PC-9 (cell line): ENCODE measurements around the gene GGCT. TPM values are rescaled to one million over a fixed set of nuclear protein-coding genes. Genes with fewer than 3 reads are reported as not detected.
A peak's percentile ranks its signal among the peaks of the same experiment; 100 is the strongest.
"Not testable (repeated sequence)": the region's sequence is repeated elsewhere in the genome, so short reads cannot be mapped to it uniquely, and the experiment has no call there.

Experiments used
- BruUV-seq: library from RNA; stranded (reverse); fragments of 400-500 nt; replicated peaks from 2 replicates; lab custom pipeline; 2021; lab: Mats Ljungman, UMichigan
- CTCF ChIA-PET: fragments of 300-600 bp; sonication (Branson Sonifier 250); formaldehyde crosslinking; loops from one replicate; lab custom pipeline; 2022; ENCODE audit warnings: antibody characterized with exemption; lab: Charles Lee
- POLR2A ChIA-PET: fragments of 300-600 bp; sonication (Branson Sonifier 250); formaldehyde crosslinking; loops from one replicate; lab custom pipeline; 2022; ENCODE audit warnings: antibody characterized with exemption; ENCODE audit not compliant: unreplicated experiment; lab: Charles Lee
- DNase-seq, 2 experiments: peaks; one replicate each; pipeline versions ENCODE4 v3.0.0 to v3.0.0-alpha.2; 2015 to 2022; ENCODE audit warnings: mixed read lengths in 1 of 2
- H2AFZ ChIP-seq: fragments of 200-600 bp; sonication (generic); 2 replicates; pipeline ENCODE4 v1.8.1; 2017; ENCODE audit warnings: antibody characterized with exemption
- H3F3A ChIP-seq: fragments of 200-600 bp; sonication (generic); 2 replicates; pipeline ENCODE4 v1.8.1; 2017; ENCODE audit warnings: antibody characterized with exemption, mild to moderate bottlenecking, low read depth; ENCODE audit not compliant: insufficient read depth
- H3K27ac ChIP-seq: fragments of 200-600 bp; sonication (generic); 2 replicates; pipeline ENCODE4 v1.6.1; 2016; ENCODE audit warnings: mixed run types
- H3K27me3 ChIP-seq: fragments of 200-600 bp; sonication (generic); 2 replicates; pipeline ENCODE4 v1.6.1; 2016; ENCODE audit warnings: low read depth, mixed run types; ENCODE audit not compliant: insufficient read depth
- H3K36me3 ChIP-seq: fragments of 200-600 bp; sonication (generic); 2 replicates; pipeline ENCODE4 v1.6.1; 2016; ENCODE audit warnings: low read depth, mixed run types
- H3K4me1 ChIP-seq: fragments of 200-600 bp; sonication (generic); replicated peaks from 2 replicates; pipeline ENCODE4 v1.6.1; 2016; ENCODE audit warnings: mixed run types; ENCODE audit not compliant: insufficient read depth
- H3K4me2 ChIP-seq: fragments of 200-600 bp; sonication (generic); 2 replicates; pipeline ENCODE4 v1.6.1; 2017; ENCODE audit warnings: mixed run types
- H3K4me3 ChIP-seq: fragments of 200-600 bp; sonication (generic); 2 replicates; pipeline ENCODE4 v1.6.1; 2016; ENCODE audit warnings: mixed run types
- H3K79me2 ChIP-seq: fragments of 200-600 bp; sonication (generic); 2 replicates; pipeline ENCODE4 v1.6.1; 2017; ENCODE audit warnings: low read depth, mixed run types
- H3K9me2 ChIP-seq: fragments of 200-600 bp; sonication (generic); 2 replicates; pipeline ENCODE4 v1.8.1; 2017; ENCODE audit warnings: mild to moderate bottlenecking; ENCODE audit not compliant: insufficient read depth
- H3K9me3 ChIP-seq: fragments of 200-600 bp; sonication (generic); 2 replicates; pipeline ENCODE4 v1.8.1; 2016; ENCODE audit warnings: low read depth; ENCODE audit not compliant: insufficient read depth
- H4K20me1 ChIP-seq: fragments of 200-600 bp; sonication (generic); 2 replicates; pipeline ENCODE4 v1.8.1; 2017; ENCODE audit not compliant: insufficient read depth
- EZH2 ChIP-seq: fragments of 200-600 bp; sonication (generic); IDR thresholded peaks from 2 replicates; pipeline ENCODE4 v1.8.0; 2017; ENCODE audit warnings: antibody characterized with exemption, low read depth
- intact Hi-C: fragments of 100-400 bp; cut with micrococcal nuclease; formaldehyde crosslinking; loops from one replicate; pipeline ENCODE4 v1.10.0; 2022; ENCODE audit not compliant: unreplicated experiment
- total RNA-seq: library from RNA; stranded (reverse); gene quantifications from 2 replicates; pipeline ENCODE4 v1.2.3, GENCODE V29; 2021
- TF ChIP-seq, protein P1 (sequence below): fragments of 200-600 bp; sonication (generic); conservative IDR thresholded peaks from 2 replicates; pipeline ENCODE4 v1.6.1; 2017; ENCODE audit warnings: mixed run types, antibody characterized with exemption, mild to moderate bottlenecking, moderate library complexity

Gene GGCT
- total RNA-seq, 1 experiment from 2014 or later, result 162 TPM

DNA sequence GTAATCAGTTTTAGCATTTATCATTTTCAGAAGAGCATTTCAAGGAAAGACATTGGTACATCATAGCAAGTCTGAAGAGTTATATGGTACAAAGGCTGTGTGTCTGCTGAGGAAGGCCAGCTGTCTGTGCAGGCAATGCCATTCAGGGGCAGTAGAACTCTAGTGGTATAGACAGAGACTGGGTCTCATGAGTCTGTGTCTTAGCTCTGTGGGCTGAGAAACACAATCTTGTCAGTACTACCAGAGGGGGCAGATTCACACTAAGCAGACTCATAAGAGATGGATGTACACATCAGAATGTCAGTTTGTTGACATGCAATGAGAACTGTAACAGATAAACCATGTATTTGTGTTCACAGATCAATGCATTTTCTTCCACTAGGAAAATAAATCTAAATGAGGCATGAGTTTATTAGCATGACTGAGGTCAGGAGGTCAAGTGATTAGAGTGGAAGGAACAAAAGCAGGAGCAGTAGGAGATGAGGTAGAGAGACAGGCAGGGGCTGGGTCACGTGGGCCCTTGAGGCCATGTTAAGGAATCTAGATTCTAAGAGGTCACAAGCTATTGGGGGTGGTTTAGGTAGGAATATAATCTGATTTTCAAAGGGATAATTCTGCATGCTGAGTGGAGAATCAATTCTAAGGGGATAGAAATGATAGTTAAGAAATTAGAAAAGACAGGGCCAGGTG, 7.5 kb upstream of the GGCT start:
- intact Hi-C loops, result loop anchor here (2.0 kb wide), 1 partner anchor 53 kb away; no protein-coding TSS in a partner anchor
- POLR2A ChIA-PET, result interaction anchor here (0.7 kb wide), 1 partner anchor 306 kb away, joined by 6 read pairs; no protein-coding TSS in a partner anchor

DNA sequence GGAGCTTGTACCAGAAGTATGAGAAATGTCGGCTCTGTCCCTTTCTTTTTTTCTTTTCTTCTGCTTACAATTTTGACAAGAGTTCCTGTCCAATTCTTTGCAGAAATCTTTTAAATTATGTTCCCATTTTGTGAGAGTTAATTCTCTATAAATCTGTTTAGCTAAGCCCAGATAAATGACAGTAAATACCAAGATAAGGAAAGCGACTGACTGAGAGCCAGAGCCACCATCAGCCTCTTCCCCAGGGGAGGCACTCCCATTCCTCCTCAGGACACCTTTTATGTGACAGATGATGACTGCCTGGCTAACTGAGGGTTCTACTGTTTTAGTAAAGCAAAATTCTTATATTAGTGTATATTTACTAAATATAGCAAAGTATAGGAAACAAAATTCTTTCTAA, 6.9 kb upstream of the GGCT start:
- Histone ChIP-seq H2AFZ (no peak overlapping the region), H3K36me3 (no peaks in the 10 kb centered on the region), H3K79me2 (no peaks in the 10 kb centered on the region), H3K4me2 (no peak overlapping the region), H3K27ac (no peak overlapping the region), H3K27me3 (no peaks in the 10 kb centered on the region), H3K4me3 (no peak overlapping the region), H3K9me3 (no peaks in the 10 kb centered on the region), H3K9me2 (no peaks in the 10 kb centered on the region), H3K4me1 (peaks cover 30% of the 10 kb centered on the region), H4K20me1 (no peaks in the 10 kb centered on the region), H3F3A (peaks cover 19% of the 10 kb centered on the region)
- intact Hi-C loops, result loop anchor here (2.0 kb wide), 1 partner anchor 53 kb away; no protein-coding TSS in a partner anchor
- BruUV-seq, result no TSS peak
- no peak for TF ChIP-seq EZH2
- TF ChIP-seq, protein P1, sequence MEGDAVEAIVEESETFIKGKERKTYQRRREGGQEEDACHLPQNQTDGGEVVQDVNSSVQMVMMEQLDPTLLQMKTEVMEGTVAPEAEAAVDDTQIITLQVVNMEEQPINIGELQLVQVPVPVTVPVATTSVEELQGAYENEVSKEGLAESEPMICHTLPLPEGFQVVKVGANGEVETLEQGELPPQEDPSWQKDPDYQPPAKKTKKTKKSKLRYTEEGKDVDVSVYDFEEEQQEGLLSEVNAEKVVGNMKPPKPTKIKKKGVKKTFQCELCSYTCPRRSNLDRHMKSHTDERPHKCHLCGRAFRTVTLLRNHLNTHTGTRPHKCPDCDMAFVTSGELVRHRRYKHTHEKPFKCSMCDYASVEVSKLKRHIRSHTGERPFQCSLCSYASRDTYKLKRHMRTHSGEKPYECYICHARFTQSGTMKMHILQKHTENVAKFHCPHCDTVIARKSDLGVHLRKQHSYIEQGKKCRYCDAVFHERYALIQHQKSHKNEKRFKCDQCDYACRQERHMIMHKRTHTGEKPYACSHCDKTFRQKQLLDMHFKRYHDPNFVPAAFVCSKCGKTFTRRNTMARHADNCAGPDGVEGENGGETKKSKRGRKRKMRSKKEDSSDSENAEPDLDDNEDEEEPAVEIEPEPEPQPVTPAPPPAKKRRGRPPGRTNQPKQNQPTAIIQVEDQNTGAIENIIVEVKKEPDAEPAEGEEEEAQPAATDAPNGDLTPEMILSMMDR, result no peak
- POLR2A ChIA-PET, result interaction anchor here (0.6 kb wide), 1 partner anchor 68 kb away, joined by 3 read pairs; no protein-coding TSS in a partner anchor
- DNase-seq, result peak in 1 of 2 experiments; percentile 20
- CTCF ChIA-PET, result interaction anchor here (2.4 kb wide), 1 partner anchor 52 kb away, joined by 20 read pairs; no protein-coding TSS in a partner anchor

More for the DNA sequence above, 7.5 kb upstream of the GGCT start:
- Histone ChIP-seq H4K20me1 (no peaks in the 10 kb centered on the region), H3K4me3 (no peak overlapping the region), H3K27ac (no peak overlapping the region), H3F3A (peaks cover 19% of the 10 kb centered on the region), H3K9me2 (no peaks in the 10 kb centered on the region), H3K4me2 (no peak overlapping the region), H3K4me1 (peaks cover 30% of the 10 kb centered on the region), H2AFZ (no peak overlapping the region), H3K27me3 (no peaks in the 10 kb centered on the region), H3K9me3 (no peaks in the 10 kb centered on the region), H3K79me2 (no peaks in the 10 kb centered on the region), H3K36me3 (no peaks in the 10 kb centered on the region)
- DNase-seq, result peak in 1 of 2 experiments; percentile 27
- TF ChIP-seq EZH2, result no peak
- TF ChIP-seq, protein P1, result no peak
- no TSS peak for BruUV-seq
- CTCF ChIA-PET, result interaction anchor here (2.4 kb wide), 1 partner anchor 52 kb away, joined by 20 read pairs; no protein-coding TSS in a partner anchor

DNA sequence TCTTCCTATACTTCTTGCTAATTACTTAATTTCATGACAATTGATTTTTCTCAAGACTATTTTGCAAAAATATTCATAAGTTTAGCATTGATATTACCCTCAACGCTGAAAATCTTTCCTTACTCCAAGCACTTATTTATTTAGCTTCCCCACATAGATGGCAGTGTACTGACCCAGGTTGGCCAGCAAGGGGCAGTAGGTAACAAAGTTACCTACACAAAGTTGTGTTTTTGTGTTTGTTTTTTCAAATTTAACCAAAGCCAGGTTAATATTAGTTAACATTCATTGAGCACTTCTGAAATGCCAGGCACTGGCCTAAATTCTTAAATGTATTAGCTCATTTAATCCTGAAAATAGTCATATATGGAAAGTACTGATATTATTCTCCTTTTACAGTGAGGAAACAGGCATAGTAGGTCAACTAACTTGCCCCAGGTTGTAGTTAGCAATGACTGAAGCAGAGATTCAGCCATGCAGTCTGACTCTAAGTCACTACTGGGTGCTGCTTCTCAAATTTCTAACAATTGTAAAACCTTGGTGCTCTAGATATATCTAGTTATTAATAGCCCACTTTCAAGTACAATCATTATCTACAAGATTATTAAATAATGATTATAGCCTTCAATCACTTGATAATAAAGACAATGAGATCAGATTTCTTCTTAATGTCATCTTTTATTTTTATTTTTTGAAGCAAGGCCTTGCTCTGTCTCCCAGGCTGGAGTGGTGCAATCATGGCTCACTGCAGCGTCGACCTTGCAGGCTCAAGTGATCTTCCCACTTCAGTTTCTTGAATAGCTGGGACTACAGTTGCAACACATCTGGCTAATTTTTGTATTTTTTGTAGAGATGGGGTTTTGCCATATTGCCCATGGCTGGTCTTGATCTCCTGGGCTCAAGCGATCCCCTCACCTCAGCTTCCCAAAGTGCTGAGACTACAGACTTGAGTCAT, 5.8 kb upstream of the GGCT start:
- BruUV-seq, result no TSS peak
- DNase-seq, result peak in 1 of 2 experiments; percentile 41
- Histone ChIP-seq H3K36me3 (no peaks in the 10 kb centered on the region), H3K4me2 (peak overlapping the region; percentile 76), H3K27me3 (no peaks in the 10 kb centered on the region), H2AFZ (no peak overlapping the region), H3K4me1 (peaks cover 36% of the 10 kb centered on the region), H3K79me2 (no peaks in the 10 kb centered on the region), H3K9me3 (no peaks in the 10 kb centered on the region), H3K9me2 (no peaks in the 10 kb centered on the region), H3K4me3 (no peak overlapping the region), H3F3A (peaks cover 19% of the 10 kb centered on the region), H3K27ac (no peak overlapping the region), H4K20me1 (no peaks in the 10 kb centered on the region)
- ChIA-PET CTCF (interaction anchor here (0.6 to 2.4 kb wide), 2 partner anchors 11 to 53 kb away, joined by 4 to 20 read pairs; no protein-coding TSS in a partner anchor), POLR2A (no interaction called here)
- intact Hi-C loops, result loop anchor here (1.0 to 2.0 kb wide), 2 partner anchors 54 to 230 kb away; no protein-coding TSS in a partner anchor
- TF ChIP-seq EZH2, result no peak
- TF ChIP-seq, protein P1, result peak; percentile 94

DNA sequence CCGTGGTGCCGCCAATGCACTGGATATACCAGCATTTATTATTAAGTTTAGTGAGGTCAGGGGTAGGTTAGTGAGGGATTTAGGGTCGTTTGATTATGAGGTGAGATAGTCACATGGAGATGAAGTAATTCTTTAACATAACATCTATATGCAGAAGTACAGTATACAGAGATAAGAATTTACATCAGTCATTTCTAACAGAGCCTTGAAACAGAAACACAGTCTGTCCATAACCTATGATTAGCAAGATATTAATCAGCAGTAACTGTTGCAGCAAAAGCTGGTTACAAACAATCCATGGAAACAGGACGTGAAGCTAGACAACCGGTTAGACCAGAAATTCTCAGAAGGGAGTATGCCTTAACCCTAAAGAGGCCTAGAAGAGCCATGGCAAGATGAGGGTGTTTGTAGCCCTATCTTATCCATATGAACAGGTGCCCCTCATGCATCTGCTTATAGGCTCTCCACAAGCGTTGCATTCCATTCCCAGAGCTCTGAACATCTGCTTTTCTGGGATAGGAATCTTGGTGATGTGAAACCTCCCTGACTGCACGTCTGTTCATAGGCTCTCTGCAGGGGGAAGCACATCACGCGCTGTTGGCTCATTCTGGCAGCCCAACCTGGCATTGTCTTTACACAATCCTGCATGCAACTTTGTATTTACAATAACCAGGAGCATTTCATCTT, 4.7 kb upstream of the GGCT start:
- H4K20me1 ChIP-seq, BruUV-seq, H3K9me3 ChIP-seq, POLR2A ChIA-PET, H3K36me3 ChIP-seq, H3K27me3 ChIP-seq, H3K9me2 ChIP-seq, H2AFZ ChIP-seq, H3K79me2 ChIP-seq: not testable (repeated sequence)
- CTCF ChIA-PET, result interaction anchor here (2.4 kb wide), 1 partner anchor 54 kb away, joined by 20 read pairs; no protein-coding TSS in a partner anchor
- H3K4me3 ChIP-seq, result peak overlapping the region; percentile 45
- H3K4me1 ChIP-seq, result peaks cover 37% of the 10 kb centered on the region
- H3F3A ChIP-seq, result peaks cover 19% of the 10 kb centered on the region
- peak overlapping the region; percentile 76 for H3K4me2 ChIP-seq
- intact Hi-C loops, result loop anchor here (5.0 to 10.0 kb wide), 4 partner anchors 43 to 365 kb away; partner anchors contain the start of gene GARS1
- DNase-seq, result peak; percentile 44 to 86
- peak overlapping the region; percentile 59 for H3K27ac ChIP-seq
